ENCODE data around the gene FAAP100.

The FAAP100 gene

GRCh38 chr17:81512562-81513371 is 39.4 kb downstream of the FAAP100 start, which contains the start of gene ACTG1:
Gene ACTG1 (minus strand): TSS chr17:81512799. CDS start chr17:81512354, 445 bp downstream.
- DNase-seq (ENCODE audit: low read depth in 2 of 2) = peak; percentile 87 to 92

- peak; percentile 27 to 38 for DNase-seq (ENCODE audit: low read depth in 2 of 2)
Measured at GRCh38 chr17:81511804-81512561, 40.2 kb downstream of the FAAP100 start.

GRCh38 chr17:81511554-81511803 is 40.7 kb downstream of the FAAP100 start:
- no peak for DNase-seq (ENCODE audit: low read depth in 2 of 2)

- DNase-seq (ENCODE audit: low read depth in 2 of 2) = peak; percentile 18 to 26
Measured at GRCh38 chr17:81510785-81511553, 41.2 kb downstream of the FAAP100 start.

- DNase-seq (ENCODE audit: low read depth in 2 of 2) = no peak
Measured at GRCh38 chr17:81509972-81510784, 42.0 kb downstream of the FAAP100 start.

- DNase-seq (ENCODE audit: low read depth in 2 of 2) = peak; percentile 30 to 42
Measured at GRCh38 chr17:81509207-81509971, 42.8 kb downstream of the FAAP100 start.

GRCh38 chr17:81508639-81509206 is 43.4 kb downstream of the FAAP100 start:
- DNase-seq (ENCODE audit: low read depth in 2 of 2) = no peak

GRCh38 chr17:81503619-81504018 is 48.5 kb downstream of the FAAP100 start:
- no peak for DNase-seq (ENCODE audit: low read depth in 2 of 2)

- DNase-seq (ENCODE audit: low read depth in 2 of 2) = no peak
Measured at GRCh38 chr17:81502471-81503017, 49.6 kb downstream of the FAAP100 start.

- DNase-seq (ENCODE audit: low read depth in 2 of 2) = no peak
Measured at GRCh38 chr17:81500047-81500446, 52.1 kb downstream of the FAAP100 start.

GRCh38 chr17:81499601-81499970 is 52.6 kb downstream of the FAAP100 start:
- no peak for DNase-seq (ENCODE audit: low read depth in 2 of 2)

GRCh38 chr17:81498953-81499600 is 53.1 kb downstream of the FAAP100 start:
- no peak for DNase-seq (ENCODE audit: low read depth in 2 of 2)

GRCh38 chr17:81494626-81495377 is 57.4 kb downstream of the FAAP100 start:
- no peak for DNase-seq (ENCODE audit: low read depth in 2 of 2)

- DNase-seq (ENCODE audit: low read depth in 2 of 2) = no peak
Measured at GRCh38 chr17:81493198-81494038, 58.7 kb downstream of the FAAP100 start.

GRCh38 chr17:81492706-81493105 is 59.4 kb downstream of the FAAP100 start:
- DNase-seq (ENCODE audit: low read depth in 2 of 2) = no peak

GRCh38 chr17:81492202-81492601 is 60.0 kb downstream of the FAAP100 start:
- no peak for DNase-seq (ENCODE audit: low read depth in 2 of 2)

- DNase-seq (ENCODE audit: low read depth in 2 of 2) = no peak
Measured at GRCh38 chr17:81491761-81492160, 60.4 kb downstream of the FAAP100 start.

- no peak for DNase-seq (ENCODE audit: low read depth in 2 of 2)
Measured at GRCh38 chr17:81491181-81491581, 61.0 kb downstream of the FAAP100 start.
